AG09309 (cell line): Measurements from ENCODE around the gene U2AF1L4.

ENCODE experiments used
- DNase-seq: peaks from one replicate; pipeline ENCODE4 v3.0.0-alpha.2; 2010; ENCODE audit warnings: low read depth
- H3K4me3 ChIP-seq: 2 replicates; pipeline ENCODE4 v1.5.1; 2011; ENCODE audit warnings: mild to moderate bottlenecking, low read depth, low read length, moderate library complexity; ENCODE audit not compliant: control insufficient read depth
- CTCF ChIP-seq: IDR thresholded peaks from 2 replicates; pipeline ENCODE4 v1.5.1; 2011; ENCODE audit warnings: mild to moderate bottlenecking, low read depth, low read length, inconsistent platforms; ENCODE audit not compliant: insufficient read depth, control insufficient read depth; ENCODE audit errors: missing control alignments

Gene U2AF1L4

DNA sequence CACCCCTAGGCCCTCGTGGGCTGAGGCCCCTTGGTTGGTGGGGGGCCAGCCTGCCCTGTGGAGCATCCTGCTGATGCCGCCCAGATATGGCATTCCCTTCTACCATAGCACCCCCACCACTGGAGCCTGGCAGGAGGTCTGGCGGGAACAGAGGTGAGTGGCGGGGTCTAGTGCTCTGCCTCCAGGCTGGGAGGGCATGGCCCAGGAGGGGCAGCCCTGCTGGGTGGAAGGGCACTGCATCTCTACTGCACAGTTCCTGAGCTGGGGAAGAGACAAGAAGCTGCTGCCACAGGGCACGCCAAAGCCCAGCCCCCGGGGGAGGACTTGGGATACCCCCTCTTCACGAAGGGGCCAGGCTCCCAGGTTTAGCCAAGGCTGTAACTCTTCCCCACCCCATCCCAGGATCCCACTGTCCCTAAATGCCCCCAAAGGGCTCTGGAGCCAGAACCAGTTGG is 29.8 kb downstream of the U2AF1L4 start:
- no peak for DNase-seq
- no peak overlapping the region for H3K4me3 ChIP-seq
- TF ChIP-seq CTCF = no peak

GRCh38 chr19:35714601-35715354 is 30.4 kb downstream of the U2AF1L4 start:
- DNase-seq = no peak
- TF ChIP-seq CTCF = no peak
- H3K4me3 ChIP-seq = no peak overlapping the region

DNA sequence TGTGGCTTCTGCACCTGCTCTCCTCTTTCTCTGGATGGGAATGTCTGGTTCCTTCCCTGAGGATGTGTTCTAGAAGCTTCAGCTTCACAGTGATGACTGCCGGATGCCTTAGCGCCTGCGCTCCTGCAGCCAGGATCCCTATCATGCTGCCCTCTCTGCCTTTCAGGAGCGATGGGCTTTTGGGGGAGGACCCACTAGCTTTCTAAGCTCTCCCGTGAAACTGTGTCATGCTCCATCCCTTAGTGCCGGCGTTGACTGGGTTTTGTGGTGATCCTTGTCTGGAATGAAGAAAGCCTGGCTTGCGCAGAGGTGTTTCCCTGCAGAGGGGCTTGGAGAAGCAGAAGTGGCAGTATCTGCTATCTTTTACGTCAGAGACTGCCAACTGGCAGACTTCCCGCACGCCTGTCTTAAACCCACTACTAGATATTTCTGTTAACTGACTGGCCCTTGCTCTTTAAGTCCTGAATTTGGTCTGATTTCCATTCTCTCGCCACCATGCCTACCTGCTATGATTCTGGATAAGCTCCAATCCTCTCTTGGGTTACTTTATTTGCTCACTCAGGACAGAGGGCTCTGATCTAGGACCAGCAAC is 31.2 kb downstream of the U2AF1L4 start:
- no peak for DNase-seq
- no peak overlapping the region for H3K4me3 ChIP-seq
- no peak for TF ChIP-seq CTCF

DNA sequence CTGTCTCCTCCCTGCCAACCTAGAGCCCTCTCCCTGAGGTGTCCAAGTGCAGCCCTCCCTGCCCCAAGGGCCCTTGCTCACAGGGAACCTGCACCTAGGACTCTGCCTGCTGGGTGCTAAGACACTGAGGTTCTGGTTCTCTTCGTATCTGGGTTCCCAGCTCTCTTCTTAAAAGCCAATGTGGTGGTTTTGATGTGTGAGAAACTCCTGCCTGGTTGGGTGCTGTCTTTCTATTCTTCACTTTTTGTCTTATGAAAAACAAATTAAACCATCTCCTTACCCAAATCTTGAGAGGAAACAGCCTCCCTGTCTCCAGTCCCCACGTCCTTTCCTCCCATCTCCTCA is 31.7 kb downstream of the U2AF1L4 start:
- no peak overlapping the region for H3K4me3 ChIP-seq
- TF ChIP-seq CTCF = no peak
- DNase-seq = no peak

- TF ChIP-seq CTCF = no peak
- DNase-seq = no peak
These were observed 32.4 kb downstream of the U2AF1L4 start for GRCh38 chr19:35712567-35713505.

DNA sequence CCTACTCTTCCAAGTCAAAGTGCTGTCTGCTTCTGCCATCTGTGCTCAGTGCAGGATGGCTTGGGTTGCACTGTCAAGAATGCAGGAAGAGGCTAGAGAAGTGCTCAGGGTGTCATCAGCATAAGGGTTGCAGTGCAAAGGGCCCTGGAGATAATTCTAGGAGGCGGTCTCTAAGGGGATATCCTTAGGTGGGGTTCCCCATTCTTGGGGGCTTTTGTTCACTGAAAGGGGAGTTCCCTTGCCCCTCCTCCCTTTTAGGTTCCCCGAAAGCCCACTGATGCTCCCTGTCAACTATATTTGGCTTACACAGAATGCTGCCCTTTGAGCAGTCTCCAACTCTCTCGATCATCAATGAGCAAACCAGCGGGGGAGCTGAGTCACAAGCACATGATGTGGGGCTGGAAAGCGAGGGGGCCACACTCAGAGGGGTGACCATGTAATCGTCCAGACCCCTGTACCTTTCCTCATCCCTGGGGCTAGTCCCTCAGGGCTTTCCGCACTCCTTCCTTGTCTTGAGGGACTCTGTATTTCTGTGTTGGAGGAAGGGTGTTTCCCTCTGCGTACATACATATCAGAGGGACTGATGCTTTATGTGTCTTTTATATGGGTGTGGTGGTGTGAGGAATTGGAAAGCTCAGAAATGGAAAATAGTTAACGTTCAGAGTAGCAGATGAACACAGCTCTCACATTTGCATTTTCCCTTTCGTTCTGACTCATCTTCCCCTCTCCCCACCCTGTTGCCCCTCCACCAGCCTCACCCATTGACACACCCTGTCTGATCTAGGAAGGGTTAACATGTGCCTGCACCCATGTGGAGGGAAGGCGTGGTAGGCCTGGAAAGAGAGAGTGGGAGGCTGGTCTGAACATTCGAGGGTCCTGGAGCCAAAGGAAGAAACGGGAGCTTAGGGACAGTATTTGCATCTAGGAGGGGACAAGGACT is 34.2 kb downstream of the U2AF1L4 start:
- H3K4me3 ChIP-seq = no peak overlapping the region
- no peak for TF ChIP-seq CTCF
- DNase-seq = no peak

More at GRCh38 chr19:35712567-35713505, 32.4 kb downstream of the U2AF1L4 start:
- no peak overlapping the region for H3K4me3 ChIP-seq
